ENCODE data around the gene NVL. TPM values are rescaled to one million over a fixed set of nuclear protein-coding genes. Genes with fewer than 3 reads are reported as not detected.
A peak's percentile ranks its signal among the peaks of the same experiment; 100 is the strongest.

The NVL gene
- total and polyA plus RNA-seq, 4 donors = 12.8 to 41.5 (median 29.1) TPM

DNA sequence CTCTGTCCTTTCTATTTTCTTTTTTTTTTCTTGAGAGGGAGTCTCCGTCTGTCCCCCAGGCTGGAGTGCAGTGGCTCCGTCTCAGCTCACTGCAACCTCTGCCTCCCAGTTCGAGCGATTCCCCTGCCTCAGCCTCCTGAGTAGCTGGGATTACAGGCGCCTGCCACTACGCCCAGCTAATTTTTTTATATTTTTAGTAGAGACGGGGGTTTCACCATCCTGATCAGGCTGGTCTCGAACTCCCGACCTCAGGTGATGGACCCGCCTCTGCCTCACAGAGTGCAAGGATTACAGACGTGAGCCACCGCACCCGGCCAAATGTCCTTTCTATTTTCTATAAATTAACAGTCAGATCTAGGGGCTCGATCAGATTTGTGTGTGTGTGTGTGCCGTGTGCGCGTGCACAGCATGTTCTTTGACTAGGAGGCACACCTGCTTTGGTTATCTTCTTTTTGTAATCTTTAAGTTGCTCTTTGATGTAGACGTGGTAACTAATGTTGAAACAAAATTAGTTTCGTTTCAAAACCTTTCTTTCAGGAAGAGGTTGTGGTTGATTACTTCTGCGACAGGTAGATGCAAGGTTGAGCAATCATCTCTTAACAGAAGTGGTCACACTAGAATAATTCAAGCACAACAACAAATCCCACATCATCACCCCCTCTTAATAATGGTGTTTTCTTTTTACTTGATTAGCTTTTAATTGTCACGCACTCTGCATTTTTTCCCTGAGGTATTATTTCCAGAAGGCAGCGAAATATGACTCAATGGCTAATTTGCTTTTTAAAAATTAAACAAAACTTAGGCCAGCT is 147.7 kb downstream of the NVL start:
- Histone ChIP-seq H3K36me3 (ENCODE audit: control insufficient read depth in 4 of 4, insufficient read depth in 4 of 4, low read length in 4 of 4) (peaks cover 0 to under 1% (median 0%) of the 10 kb centered on the region in 4 donors), H3K4me1 (ENCODE audit: control insufficient read depth in 5 of 5, insufficient read depth in 5 of 5, low read length in 5 of 5) (peaks cover 0 to 19% (median 9%) of the 10 kb centered on the region in 5 donors), H3K4me3 (peak overlapping the region; percentile 43), H3K9ac (ENCODE audit: insufficient read depth in 1 of 2, low read length in 2 of 2) (peak overlapping the region; percentile 26 to 46), H3K27ac (ENCODE audit: low read depth in 1 of 2, low read length in 1 of 2) (peak overlapping the region; percentile 77 to 95), H3K27me3 (ENCODE audit: control insufficient read depth in 3 of 3, insufficient read depth in 3 of 3, low read length in 2 of 3) (no peaks in the 10 kb centered on the region), H3K9me3 (ENCODE audit: control insufficient read depth in 4 of 4, insufficient read depth in 3 of 4, low read length in 3 of 4) (no peaks in the 10 kb centered on the region)
- DNase-seq (no peak), ATAC-seq (ENCODE audit: insufficient read depth, low FRiP score) (no peak)
- TF ChIP-seq, protein P1, sequence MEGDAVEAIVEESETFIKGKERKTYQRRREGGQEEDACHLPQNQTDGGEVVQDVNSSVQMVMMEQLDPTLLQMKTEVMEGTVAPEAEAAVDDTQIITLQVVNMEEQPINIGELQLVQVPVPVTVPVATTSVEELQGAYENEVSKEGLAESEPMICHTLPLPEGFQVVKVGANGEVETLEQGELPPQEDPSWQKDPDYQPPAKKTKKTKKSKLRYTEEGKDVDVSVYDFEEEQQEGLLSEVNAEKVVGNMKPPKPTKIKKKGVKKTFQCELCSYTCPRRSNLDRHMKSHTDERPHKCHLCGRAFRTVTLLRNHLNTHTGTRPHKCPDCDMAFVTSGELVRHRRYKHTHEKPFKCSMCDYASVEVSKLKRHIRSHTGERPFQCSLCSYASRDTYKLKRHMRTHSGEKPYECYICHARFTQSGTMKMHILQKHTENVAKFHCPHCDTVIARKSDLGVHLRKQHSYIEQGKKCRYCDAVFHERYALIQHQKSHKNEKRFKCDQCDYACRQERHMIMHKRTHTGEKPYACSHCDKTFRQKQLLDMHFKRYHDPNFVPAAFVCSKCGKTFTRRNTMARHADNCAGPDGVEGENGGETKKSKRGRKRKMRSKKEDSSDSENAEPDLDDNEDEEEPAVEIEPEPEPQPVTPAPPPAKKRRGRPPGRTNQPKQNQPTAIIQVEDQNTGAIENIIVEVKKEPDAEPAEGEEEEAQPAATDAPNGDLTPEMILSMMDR (IDR thresholded peaks at IDR 0.05; ENCODE audit: control extremely low read depth, extremely low read depth) = no peak
- 50 to 56% methylated on average over 22 of the region's 22 CpGs for WGBS, 2 donors

DNA sequence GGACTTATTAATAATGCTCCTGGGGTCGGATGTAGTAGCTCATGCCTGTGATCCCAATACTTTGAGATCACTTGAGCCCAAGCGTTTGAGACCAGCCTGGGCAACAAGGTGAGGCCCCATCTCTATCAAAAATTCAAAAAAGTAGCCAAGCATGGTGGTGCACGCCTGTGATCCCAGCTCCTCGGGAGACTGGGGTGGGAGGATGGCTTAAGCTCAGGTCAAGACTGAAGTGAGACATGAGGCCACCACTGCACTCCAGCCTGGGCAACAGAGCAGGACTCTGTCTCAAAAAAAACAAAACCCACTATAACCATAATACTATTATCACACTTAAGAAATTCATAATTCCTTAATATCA is 148.5 kb downstream of the NVL start:
- H3K27me3 ChIP-seq (ENCODE audit: control insufficient read depth in 3 of 3, insufficient read depth in 3 of 3, low read length in 2 of 3) = no peaks in the 10 kb centered on the region
- H3K27ac ChIP-seq (ENCODE audit: low read depth in 1 of 2, low read length in 1 of 2) = no peak overlapping the region
- H3K9ac ChIP-seq (ENCODE audit: insufficient read depth in 1 of 2, low read length in 2 of 2) = no peak overlapping the region
- peaks cover 0 to 19% (median 9%) of the 10 kb centered on the region in 5 donors for H3K4me1 ChIP-seq (ENCODE audit: control insufficient read depth in 5 of 5, insufficient read depth in 5 of 5, low read length in 5 of 5)
- H3K4me3 ChIP-seq = no peak overlapping the region
- ATAC-seq (ENCODE audit: insufficient read depth, low FRiP score) (no peak), DNase-seq (no peak)
- H3K36me3 ChIP-seq (ENCODE audit: control insufficient read depth in 4 of 4, insufficient read depth in 4 of 4, low read length in 4 of 4) = no peaks in the 10 kb centered on the region
- H3K9me3 ChIP-seq (ENCODE audit: control insufficient read depth in 4 of 4, insufficient read depth in 3 of 4, low read length in 3 of 4) = no peaks in the 10 kb centered on the region
- WGBS, 2 donors = 92 to 97% methylated on average over 4 of the region's 4 CpGs
- TF ChIP-seq, protein P1 (IDR thresholded peaks at IDR 0.05; ENCODE audit: control extremely low read depth, extremely low read depth) = no peak

DNA sequence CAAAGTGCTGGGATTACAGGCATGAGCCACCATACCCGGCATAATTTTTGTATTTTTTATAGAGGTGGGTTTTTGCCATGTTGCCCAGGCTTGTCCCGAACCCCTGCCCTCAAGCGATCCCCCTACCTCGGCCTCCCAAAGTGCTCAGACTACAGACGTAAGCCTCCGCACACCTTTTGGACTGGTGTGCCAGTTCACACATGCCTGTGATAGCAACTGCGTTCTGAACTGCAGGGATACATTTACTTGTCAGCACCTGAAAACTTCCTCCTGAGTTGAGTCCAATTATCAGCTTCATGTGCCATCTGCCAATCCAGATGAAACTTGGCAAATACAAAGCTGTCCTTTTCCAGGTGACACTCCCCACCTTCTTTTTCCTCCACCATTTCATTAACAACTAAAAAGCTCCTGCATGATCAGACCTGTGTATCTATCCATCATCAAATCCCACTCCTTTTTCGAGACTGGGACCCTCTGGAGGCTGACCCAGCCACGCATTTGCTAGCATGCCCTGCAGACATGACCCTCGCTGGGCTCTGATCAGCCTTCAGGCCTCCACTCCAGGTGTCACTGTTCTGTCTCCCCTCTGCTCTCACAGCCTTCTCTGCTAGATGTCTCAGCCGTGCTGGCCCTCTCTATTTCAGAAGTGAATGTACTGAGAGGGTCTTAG is 149.1 kb downstream of the NVL start:
- Histone ChIP-seq H3K4me1 (ENCODE audit: control insufficient read depth in 5 of 5, insufficient read depth in 5 of 5, low read length in 5 of 5) (peaks cover 0 to 19% (median 9%) of the 10 kb centered on the region in 5 donors), H3K4me3 (no peak overlapping the region), H3K27me3 (ENCODE audit: control insufficient read depth in 3 of 3, insufficient read depth in 3 of 3, low read length in 2 of 3) (no peaks in the 10 kb centered on the region), H3K9ac (ENCODE audit: insufficient read depth in 1 of 2, low read length in 2 of 2) (no peak overlapping the region), H3K9me3 (ENCODE audit: control insufficient read depth in 4 of 4, insufficient read depth in 3 of 4, low read length in 3 of 4) (no peaks in the 10 kb centered on the region), H3K27ac (ENCODE audit: low read depth in 1 of 2, low read length in 1 of 2) (no peak overlapping the region), H3K36me3 (ENCODE audit: control insufficient read depth in 4 of 4, insufficient read depth in 4 of 4, low read length in 4 of 4) (no peaks in the 10 kb centered on the region)
- ATAC-seq (ENCODE audit: insufficient read depth, low FRiP score) (no peak), DNase-seq (no peak)
- WGBS, 2 donors = 95 to 97% methylated on average over 11 of the region's 11 CpGs
- TF ChIP-seq, protein P1 (IDR thresholded peaks at IDR 0.05; ENCODE audit: control extremely low read depth, extremely low read depth) = no peak
